GM08714 (cell line): Measurements from ENCODE around the gene CCDC188.

ENCODE experiments used
- H3K4me3 ChIP-seq: fragments of 200-500 bp; sonication (Bioruptor generic); 2 replicates; pipeline ENCODE4 v1.5.1; 2014; ENCODE audit warnings: mild to moderate bottlenecking, low read length, inconsistent platforms
- ZNF274 ChIP-seq: IDR thresholded peaks from 2 replicates; pipeline ENCODE4 v1.6.1; 2012; ENCODE audit warnings: mild to moderate bottlenecking, low read depth, low read length

Gene CCDC188

GRCh38 chr22:20188567-20188877 lies 37.7 kb upstream of the CCDC188 start:
- no peak for TF ChIP-seq ZNF274
- H3K4me3 ChIP-seq: no peak overlapping the region

- no peak for TF ChIP-seq ZNF274
- no peak overlapping the region for H3K4me3 ChIP-seq
These were observed 37.1 kb upstream of the CCDC188 start for GRCh38 chr22:20187777-20188566.

- no peak overlapping the region for H3K4me3 ChIP-seq
- no peak for TF ChIP-seq ZNF274
These were observed 36.2 kb upstream of the CCDC188 start for GRCh38 chr22:20186871-20187546.

- no peak overlapping the region for H3K4me3 ChIP-seq
- no peak for TF ChIP-seq ZNF274
These were observed 35.5 kb upstream of the CCDC188 start for GRCh38 chr22:20186183-20186870.

- no peak for TF ChIP-seq ZNF274
- no peak overlapping the region for H3K4me3 ChIP-seq
These were observed 34.9 kb upstream of the CCDC188 start for GRCh38 chr22:20185750-20186149.

GRCh38 chr22:20184501-20185165 lies 33.8 kb upstream of the CCDC188 start:
- H3K4me3 ChIP-seq: no peak overlapping the region
- TF ChIP-seq ZNF274: no peak

- no peak overlapping the region for H3K4me3 ChIP-seq
- TF ChIP-seq ZNF274: no peak
These were observed 33.0 kb upstream of the CCDC188 start for GRCh38 chr22:20183823-20184222.

GRCh38 chr22:20183101-20183500 lies 32.2 kb upstream of the CCDC188 start:
- H3K4me3 ChIP-seq: no peak overlapping the region
- TF ChIP-seq ZNF274: no peak

GRCh38 chr22:20182365-20182764 lies 31.5 kb upstream of the CCDC188 start:
- no peak overlapping the region for H3K4me3 ChIP-seq
- no peak for TF ChIP-seq ZNF274

GRCh38 chr22:20181884-20182236 lies 31.0 kb upstream of the CCDC188 start:
- H3K4me3 ChIP-seq: no peak overlapping the region
- no peak for TF ChIP-seq ZNF274

- no peak for TF ChIP-seq ZNF274
- H3K4me3 ChIP-seq: no peak overlapping the region
These were observed 30.5 kb upstream of the CCDC188 start for GRCh38 chr22:20181194-20181883.

- no peak for TF ChIP-seq ZNF274
- H3K4me3 ChIP-seq: no peak overlapping the region
These were observed 29.8 kb upstream of the CCDC188 start for GRCh38 chr22:20180640-20181039.

GRCh38 chr22:20180245-20180630 lies 29.4 kb upstream of the CCDC188 start:
- no peak overlapping the region for H3K4me3 ChIP-seq
- TF ChIP-seq ZNF274: no peak

- no peak overlapping the region for H3K4me3 ChIP-seq
- no peak for TF ChIP-seq ZNF274
These were observed 28.8 kb upstream of the CCDC188 start for GRCh38 chr22:20179455-20180244.

GRCh38 chr22:20178915-20179227 lies 28.0 kb upstream of the CCDC188 start:
- H3K4me3 ChIP-seq: no peak overlapping the region
- no peak for TF ChIP-seq ZNF274
